Measurements from ENCODE around the gene PPP6R1.

PPP6R1 gene

GRCh38 chr19:55299991-55300390 lies 41.2 kb upstream of the PPP6R1 start:
- H3K27ac ChIP-seq: no peak overlapping the region
- H4K20me1 ChIP-seq (ENCODE audit: insufficient read depth): no peaks in the 10 kb centered on the region
- TF ChIP-seq CTCF (conservative IDR thresholded peaks at IDR 0.05; ENCODE audit: low read depth, low read length): no peak
- H3K4me1 ChIP-seq (ENCODE audit: low read depth, poor library complexity, severe bottlenecking): peaks cover 11% of the 10 kb centered on the region
- H3K4me3 ChIP-seq (IDR thresholded peaks at IDR 0.05; ENCODE audit: insufficient read depth, low read depth, low read length): no peak overlapping the region
- no peak overlapping the region for H2AFZ ChIP-seq (ENCODE audit: low read depth)
- H3K27me3 ChIP-seq (ENCODE audit: insufficient read depth, low read depth): no peaks in the 10 kb centered on the region
- H3K36me3 ChIP-seq (ENCODE audit: insufficient read depth): no peaks in the 10 kb centered on the region
- no peak overlapping the region for H3K9ac ChIP-seq
- H3K4me2 ChIP-seq: no peak overlapping the region
- H3K79me2 ChIP-seq (ENCODE audit: insufficient read depth, low read depth): no peaks in the 10 kb centered on the region

DNA sequence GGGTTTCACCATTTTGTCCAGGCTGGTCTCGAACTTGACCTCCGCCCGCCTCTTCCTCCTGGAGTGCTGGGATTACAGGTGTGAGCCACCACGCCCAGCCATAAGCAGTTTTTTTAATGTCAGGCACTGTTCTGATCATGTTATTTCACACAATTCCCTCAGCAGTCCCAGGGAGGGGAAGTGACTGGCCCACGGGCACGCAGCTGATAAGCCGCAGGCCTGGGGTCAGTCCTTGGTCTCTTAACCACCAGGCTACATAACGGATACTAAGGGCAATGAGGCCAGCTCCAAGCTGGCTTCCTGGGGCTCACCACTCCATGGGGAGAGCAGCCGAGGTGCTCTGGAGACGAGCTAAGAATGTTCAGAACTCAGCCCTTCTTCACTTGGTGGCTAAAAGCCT lies 38.5 kb upstream of the PPP6R1 start:
- Histone ChIP-seq H3K79me2 (ENCODE audit: insufficient read depth, low read depth) (no peaks in the 10 kb centered on the region), H4K20me1 (ENCODE audit: insufficient read depth) (no peaks in the 10 kb centered on the region), H3K36me3 (ENCODE audit: insufficient read depth) (no peaks in the 10 kb centered on the region), H3K27ac (no peak overlapping the region), H2AFZ (ENCODE audit: low read depth) (no peak overlapping the region), H3K4me3 (IDR thresholded peaks at IDR 0.05; ENCODE audit: insufficient read depth, low read depth, low read length) (no peak overlapping the region), H3K4me1 (ENCODE audit: low read depth, poor library complexity, severe bottlenecking) (peaks cover 11% of the 10 kb centered on the region), H3K4me2 (no peak overlapping the region), H3K27me3 (ENCODE audit: insufficient read depth, low read depth) (no peaks in the 10 kb centered on the region), H3K9ac (no peak overlapping the region)
- no peak for TF ChIP-seq CTCF (conservative IDR thresholded peaks at IDR 0.05; ENCODE audit: low read depth, low read length)

DNA sequence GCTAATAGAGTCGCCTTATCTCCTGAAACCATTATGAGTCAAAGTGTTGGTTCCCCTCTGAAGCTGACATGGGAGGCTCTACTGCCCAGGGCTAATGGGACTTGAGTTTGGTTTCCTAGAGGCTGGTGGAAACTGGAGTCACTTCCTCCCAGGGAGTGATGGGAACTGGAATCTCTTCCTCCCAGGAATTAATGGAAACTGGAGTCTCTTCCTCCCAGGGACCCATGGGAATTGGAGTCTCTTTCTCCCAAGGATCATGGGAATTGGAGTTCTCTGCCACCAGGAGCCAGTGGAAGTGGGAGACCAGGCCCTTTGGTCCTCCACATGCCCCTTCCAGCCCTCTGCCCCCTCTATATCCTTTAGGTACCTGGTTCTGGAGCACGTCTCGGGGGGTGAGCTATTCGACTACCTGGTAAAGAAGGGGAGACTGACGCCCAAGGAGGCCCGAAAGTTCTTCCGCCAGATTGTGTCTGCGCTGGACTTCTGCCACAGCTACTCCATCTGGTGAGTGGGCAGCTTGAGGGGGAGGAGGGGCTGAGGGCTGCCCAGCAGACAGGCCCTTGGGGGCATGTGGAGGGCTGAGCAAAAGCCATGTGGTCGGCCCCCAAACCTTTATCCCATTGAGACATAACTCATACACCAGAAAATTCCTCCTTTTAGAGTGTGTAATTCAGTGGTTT lies 30.4 kb upstream of the PPP6R1 start:
- no peaks in the 10 kb centered on the region for H3K36me3 ChIP-seq (ENCODE audit: insufficient read depth)
- H2AFZ ChIP-seq (ENCODE audit: low read depth): no peak overlapping the region
- H3K4me2 ChIP-seq: no peak overlapping the region
- H3K79me2 ChIP-seq (ENCODE audit: insufficient read depth, low read depth): no peaks in the 10 kb centered on the region
- H3K9ac ChIP-seq: no peak overlapping the region
- no peaks in the 10 kb centered on the region for H4K20me1 ChIP-seq (ENCODE audit: insufficient read depth)
- H3K4me3 ChIP-seq (IDR thresholded peaks at IDR 0.05; ENCODE audit: insufficient read depth, low read depth, low read length): no peak overlapping the region
- H3K27me3 ChIP-seq (ENCODE audit: insufficient read depth, low read depth): no peaks in the 10 kb centered on the region
- no peak overlapping the region for H3K27ac ChIP-seq
- TF ChIP-seq CTCF (conservative IDR thresholded peaks at IDR 0.05; ENCODE audit: low read depth, low read length): no peak
- peaks cover 16% of the 10 kb centered on the region for H3K4me1 ChIP-seq (ENCODE audit: low read depth, poor library complexity, severe bottlenecking)

GRCh38 chr19:55287361-55288079 lies 28.7 kb upstream of the PPP6R1 start:
- Histone ChIP-seq H2AFZ (ENCODE audit: low read depth) (no peak overlapping the region), H3K79me2 (ENCODE audit: insufficient read depth, low read depth) (no peaks in the 10 kb centered on the region), H3K27me3 (ENCODE audit: insufficient read depth, low read depth) (no peaks in the 10 kb centered on the region), H3K9ac (no peak overlapping the region), H3K36me3 (ENCODE audit: insufficient read depth) (no peaks in the 10 kb centered on the region), H4K20me1 (ENCODE audit: insufficient read depth) (no peaks in the 10 kb centered on the region), H3K4me2 (no peak overlapping the region), H3K4me3 (IDR thresholded peaks at IDR 0.05; ENCODE audit: insufficient read depth, low read depth, low read length) (no peak overlapping the region), H3K4me1 (ENCODE audit: low read depth, poor library complexity, severe bottlenecking) (peaks cover 26% of the 10 kb centered on the region), H3K27ac (no peak overlapping the region)
- no peak for TF ChIP-seq CTCF (conservative IDR thresholded peaks at IDR 0.05; ENCODE audit: low read depth, low read length)

Measured in KMS-11 (cell line).